SH-SY5Y (cell line): Measurements from ENCODE around the gene TRPC1.

Experiments used
- GATA2 ChIP-seq: IDR thresholded peaks from 2 replicates; pipeline ENCODE4 v1.6.1; 2011; ENCODE audit warnings: mild to moderate bottlenecking, low read depth, low read length
- GATA3 ChIP-seq: IDR thresholded peaks from 2 replicates; pipeline ENCODE4 v1.6.1; 2011; ENCODE audit warnings: low read depth, mild to moderate bottlenecking, low read length, moderate library complexity

DNA sequence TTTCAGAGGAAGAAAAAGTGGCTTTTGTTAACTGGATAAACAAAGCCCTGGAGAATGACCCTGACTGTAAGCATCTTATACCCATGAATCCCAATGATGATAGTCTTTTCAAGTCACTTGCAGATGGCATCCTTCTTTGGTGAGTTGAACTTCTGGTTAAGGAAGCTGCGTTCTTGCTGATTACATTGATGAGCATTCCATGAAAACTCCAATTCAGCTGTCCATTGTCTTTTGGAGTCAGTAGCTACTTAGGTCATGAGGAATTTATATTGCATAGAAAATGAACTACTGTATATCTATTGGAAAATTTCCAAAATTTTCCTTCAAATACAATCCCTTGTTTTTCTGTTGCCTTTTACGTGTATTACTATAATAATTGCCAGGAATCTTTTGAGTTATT lies 47.7 kb upstream of the TRPC1 start:
- TF ChIP-seq GATA2 (no peak), GATA3 (no peak)
